GM12801 (cell line): Measurements from ENCODE around the gene MYCN.

Experiments used
- CTCF ChIP-seq: IDR thresholded peaks from one replicate; pipeline ENCODE4 v1.5.1; 2011; ENCODE audit warnings: control low read depth; ENCODE audit not compliant: insufficient read length; ENCODE audit errors: extremely low read depth

Gene MYCN

GRCh38 chr2:15920696-15921095 lies 19.7 kb upstream of the MYCN start:
- no peak for TF ChIP-seq CTCF

GRCh38 chr2:15923597-15923996 lies 16.8 kb upstream of the MYCN start:
- TF ChIP-seq CTCF = no peak

- no peak for TF ChIP-seq CTCF
These were observed 14.5 kb upstream of the MYCN start for GRCh38 chr2:15925819-15926218.

GRCh38 chr2:15926252-15926651 lies 14.1 kb upstream of the MYCN start:
- TF ChIP-seq CTCF = no peak

- no peak for TF ChIP-seq CTCF
These were observed 12.7 kb upstream of the MYCN start for GRCh38 chr2:15927551-15928218.

- no peak for TF ChIP-seq CTCF
These were observed 10.5 kb upstream of the MYCN start for GRCh38 chr2:15929861-15930260.

GRCh38 chr2:15930589-15931318 lies 9.6 kb upstream of the MYCN start:
- no peak for TF ChIP-seq CTCF
